HG02870 (cell line): ENCODE results near the gene AHCYL2.
"Not testable (repeated sequence)": the region's sequence is repeated elsewhere in the genome, so short reads cannot be mapped to it uniquely, and the experiment has no call there.

Experiments used
- ATAC-seq: cut with Tn5 transposase; IDR thresholded peaks from one replicate; pipeline ENCODE4 v1.9.1; 2021; ENCODE audit warnings: mild to moderate bottlenecking, moderate library complexity; ENCODE audit not compliant: unreplicated experiment

The AHCYL2 gene

GRCh38 chr7:129208667-129209066 lies 16.2 kb upstream of the AHCYL2 start:
- no peak for ATAC-seq

DNA sequence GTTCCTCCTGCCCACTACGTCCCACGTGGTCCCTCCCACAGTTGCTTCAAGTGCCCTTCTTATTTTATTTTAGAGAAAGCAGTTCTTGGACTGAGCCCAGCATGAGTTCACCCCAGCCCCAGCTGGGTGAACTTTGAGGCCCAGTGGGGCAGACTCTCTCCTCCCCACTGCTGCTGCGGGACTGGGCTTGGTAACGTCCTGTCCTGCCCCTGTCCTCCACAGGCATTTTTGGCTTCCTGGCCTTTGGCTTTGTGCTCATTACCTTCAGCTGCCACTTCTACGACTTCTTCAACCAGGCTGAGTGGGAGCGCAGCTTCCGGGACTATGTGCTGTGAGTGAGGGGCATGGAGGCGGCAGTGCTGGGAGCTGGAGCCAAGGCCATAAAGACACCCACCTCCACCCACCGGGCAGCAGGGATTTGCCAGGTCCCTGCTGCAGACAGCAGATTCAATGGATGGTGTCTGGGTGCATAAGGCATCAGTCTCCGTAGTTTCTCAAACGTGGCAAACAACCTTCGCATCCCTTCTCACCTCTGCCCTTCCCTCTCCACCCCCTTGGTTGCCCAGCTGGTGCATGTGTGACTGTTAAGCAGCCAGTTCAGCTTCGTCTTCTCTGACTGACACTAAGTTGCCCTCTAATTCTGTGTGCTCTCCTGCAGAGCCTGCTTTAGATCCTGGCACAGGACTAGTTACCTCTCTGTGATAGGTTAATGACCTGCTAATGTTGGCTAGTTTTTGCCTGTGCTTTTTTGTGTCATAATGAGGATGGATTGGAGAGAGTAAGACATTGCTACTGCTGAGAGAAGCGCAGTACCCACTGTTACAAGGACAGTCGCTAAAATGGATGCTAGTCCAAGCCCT lies 15.5 kb upstream of the AHCYL2 start:
- ATAC-seq: no peak

DNA sequence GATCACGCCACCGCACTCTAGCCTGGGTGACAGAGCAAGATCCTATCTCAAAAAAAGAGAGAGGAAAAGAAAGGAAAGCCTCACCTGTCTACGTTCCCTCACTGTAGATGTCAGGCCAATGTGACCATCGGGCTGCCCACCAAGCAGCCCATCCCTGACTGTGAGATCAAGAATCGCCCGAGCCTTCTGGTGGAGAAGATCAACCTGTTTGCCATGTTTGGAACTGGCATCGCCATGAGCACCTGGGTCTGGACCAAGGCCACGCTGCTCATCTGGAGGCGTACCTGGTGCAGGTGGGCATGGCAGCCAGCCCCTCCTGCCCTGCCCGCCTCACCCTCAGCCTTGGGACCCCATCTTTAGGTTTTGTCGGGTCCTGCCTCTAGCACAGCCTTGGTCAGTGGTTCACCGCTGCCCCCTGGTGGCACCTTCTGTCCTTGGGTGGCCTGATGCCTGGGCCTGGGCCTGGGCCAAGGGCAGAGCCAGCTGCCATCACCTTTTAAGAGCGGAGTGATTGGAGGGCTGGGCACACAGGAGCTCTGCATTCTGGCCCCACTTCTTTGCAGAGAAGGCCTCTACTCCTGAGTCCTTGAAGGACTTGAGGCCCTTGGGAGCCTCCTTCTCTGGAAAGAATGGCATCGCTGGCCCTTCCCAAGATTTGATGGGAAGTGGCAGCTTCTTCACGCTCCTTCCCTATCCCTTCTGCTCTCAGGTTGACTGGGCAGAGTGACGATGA lies 14.4 kb upstream of the AHCYL2 start:
- no peak for ATAC-seq

GRCh38 chr7:129210989-129211312 lies 13.9 kb upstream of the AHCYL2 start:
- ATAC-seq: no peak

GRCh38 chr7:129212126-129212525 lies 12.7 kb upstream of the AHCYL2 start:
- ATAC-seq: no peak

- ATAC-seq: no peak
These were observed 12.2 kb upstream of the AHCYL2 start for GRCh38 chr7:129212596-129212995.

- no peak for ATAC-seq
These were observed 11.0 kb upstream of the AHCYL2 start for GRCh38 chr7:129213828-129214227.

- ATAC-seq: not testable (repeated sequence)
These were observed 9.1 kb upstream of the AHCYL2 start for GRCh38 chr7:129215691-129216090.

DNA sequence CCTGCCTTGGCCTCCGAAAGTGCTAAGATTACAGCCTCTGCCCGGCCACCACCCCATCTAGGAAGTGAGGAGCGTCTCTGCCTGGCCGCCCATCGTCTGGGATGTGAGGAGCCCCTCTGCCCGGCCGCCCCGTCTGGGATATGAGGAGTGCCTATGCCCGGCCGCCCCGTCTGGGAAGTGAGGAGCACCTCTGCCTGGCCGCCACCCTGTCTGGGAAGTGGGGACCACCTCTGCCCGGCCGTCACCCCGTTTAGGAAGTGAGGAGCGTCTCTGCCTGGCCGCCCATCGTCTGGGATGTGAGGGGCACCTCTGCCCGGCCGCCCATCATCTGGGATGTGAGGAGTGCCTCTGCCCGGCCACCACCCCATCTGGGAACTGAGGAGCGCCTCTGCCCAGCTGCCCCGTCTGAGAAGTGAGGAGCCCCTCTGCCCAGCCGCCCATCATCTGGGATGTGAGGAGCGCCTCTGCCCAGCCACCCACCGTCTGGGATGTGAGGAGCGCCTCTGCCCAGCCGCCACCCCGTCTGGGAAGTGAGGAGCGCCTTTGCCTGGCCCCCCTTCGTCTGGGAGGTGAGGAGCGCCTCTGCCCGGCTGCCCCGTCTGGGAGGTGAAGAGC lies 8.6 kb upstream of the AHCYL2 start:
- not testable (repeated sequence) for ATAC-seq

DNA sequence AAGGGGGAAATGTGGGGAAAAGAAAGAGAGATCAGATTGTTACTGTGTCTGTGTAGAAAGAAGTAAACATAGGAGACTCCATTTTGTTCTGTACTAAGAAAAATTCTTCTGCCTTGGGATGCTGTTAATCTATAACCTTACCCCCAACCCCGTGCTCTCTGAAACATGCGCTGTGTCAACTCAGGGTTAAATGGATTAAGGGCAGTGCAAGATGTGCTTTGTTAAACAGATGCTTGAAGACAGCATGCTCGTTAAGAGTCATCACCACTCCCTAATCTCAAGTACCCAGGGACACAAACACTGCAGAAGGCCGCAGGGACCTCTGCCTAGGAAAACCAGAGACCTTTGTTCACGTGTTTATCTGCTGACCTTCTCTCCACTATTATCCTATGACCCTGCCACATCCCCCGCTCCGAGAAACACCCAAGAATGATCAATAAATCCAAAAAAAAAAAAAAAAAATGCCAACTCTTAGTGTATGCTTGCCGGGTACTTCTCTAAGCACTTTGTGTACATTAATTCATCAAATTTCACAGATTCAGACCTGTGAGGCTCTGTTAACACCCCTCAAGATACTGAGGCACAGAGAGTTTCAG lies 7.9 kb upstream of the AHCYL2 start:
- not testable (repeated sequence) for ATAC-seq

- peak; percentile 59 for ATAC-seq
These were observed 6.2 kb upstream of the AHCYL2 start for GRCh38 chr7:129218514-129219062.

- ATAC-seq: not testable (repeated sequence)
These were observed 5.7 kb upstream of the AHCYL2 start for GRCh38 chr7:129219166-129219565.

- ATAC-seq: no peak
These were observed 2.8 kb upstream of the AHCYL2 start for GRCh38 chr7:129222064-129222463.

- ATAC-seq: peak; percentile 25
These were observed 538 bp downstream of the AHCYL2 start for GRCh38 chr7:129225206-129225930.

GRCh38 chr7:129225931-129226572 lies 1.2 kb downstream of the AHCYL2 start:
- no peak for ATAC-seq

- ATAC-seq: no peak
These were observed 3.1 kb downstream of the AHCYL2 start for GRCh38 chr7:129227646-129228578.

GRCh38 chr7:129228633-129229032 lies 3.8 kb downstream of the AHCYL2 start:
- no peak for ATAC-seq

GRCh38 chr7:129231666-129232065 lies 6.8 kb downstream of the AHCYL2 start:
- no peak for ATAC-seq

DNA sequence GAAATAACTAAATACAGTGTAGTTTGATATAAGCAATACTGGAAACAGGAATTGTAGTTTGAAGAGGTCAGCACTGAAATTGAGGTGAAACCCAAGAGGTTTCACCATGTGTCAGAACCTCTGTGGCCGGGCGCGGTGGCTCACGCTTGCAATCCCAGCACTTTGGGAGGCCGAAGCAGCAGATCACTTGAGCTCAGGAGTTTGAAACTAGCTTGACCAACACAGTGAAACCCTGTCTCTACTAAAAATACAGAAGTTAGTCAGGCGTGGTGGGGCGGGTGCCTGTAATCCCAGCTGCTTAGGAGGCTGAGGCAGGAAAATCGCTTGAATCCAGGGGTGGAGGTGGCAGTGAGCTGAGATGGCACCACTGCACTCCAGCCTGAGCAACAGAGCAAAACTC lies 13.7 kb downstream of the AHCYL2 start:
- peak; percentile 47 for ATAC-seq
